GM19467 (cell line): ENCODE results near the gene SKIC3.

Experiments used
- ATAC-seq: cut with Tn5 transposase; IDR thresholded peaks from one replicate; pipeline ENCODE4 v1.9.1; 2021; ENCODE audit warnings: mild to moderate bottlenecking, moderate library complexity; ENCODE audit not compliant: unreplicated experiment

Gene SKIC3

GRCh38 chr5:95554647-95555548 lies at the start of gene SKIC3, which contains the start of gene ARSK:
SKIC3 (minus strand) TSS chr5:95554977; CDS start chr5:95547150, 7,827 bp downstream.
ARSK (plus strand) TSS chr5:95555101; CDS start chr5:95555279, 178 bp downstream.
- peak; percentile 86 for ATAC-seq

GRCh38 chr5:95600557-95600956 lies 45.8 kb upstream of the SKIC3 start:
- no peak for ATAC-seq

GRCh38 chr5:95599252-95599651 lies 44.5 kb upstream of the SKIC3 start:
- ATAC-seq = no peak

GRCh38 chr5:95595289-95595931 lies 40.6 kb upstream of the SKIC3 start:
- no peak for ATAC-seq

GRCh38 chr5:95591490-95591901 lies 36.7 kb upstream of the SKIC3 start:
- ATAC-seq = no peak

- ATAC-seq = no peak
Measured at GRCh38 chr5:95590880-95591279, 36.1 kb upstream of the SKIC3 start.

- no peak for ATAC-seq
Measured at GRCh38 chr5:95583992-95584391, 29.2 kb upstream of the SKIC3 start.

GRCh38 chr5:95581576-95581975 lies 26.8 kb upstream of the SKIC3 start:
- ATAC-seq = no peak

GRCh38 chr5:95572016-95572415 lies 17.2 kb upstream of the SKIC3 start:
- ATAC-seq = no peak

- ATAC-seq = no peak
Measured at GRCh38 chr5:95565280-95565920, 10.6 kb upstream of the SKIC3 start.

- no peak for ATAC-seq
Measured at GRCh38 chr5:95564450-95564849, 9.7 kb upstream of the SKIC3 start.

- ATAC-seq = no peak
Measured at GRCh38 chr5:95563367-95563766, 8.6 kb upstream of the SKIC3 start.

- ATAC-seq = no peak
Measured at GRCh38 chr5:95562282-95562681, 7.5 kb upstream of the SKIC3 start.

- ATAC-seq = no peak
Measured at GRCh38 chr5:95557841-95558240, 3.1 kb upstream of the SKIC3 start.

GRCh38 chr5:95555553-95555952 lies 776 bp upstream of the SKIC3 start:
- ATAC-seq = no peak

- peak; percentile 15 for ATAC-seq
Measured at GRCh38 chr5:95554331-95554646, 488 bp downstream of the SKIC3 start.

- no peak for ATAC-seq
Measured at GRCh38 chr5:95549030-95549429, 5.7 kb downstream of the SKIC3 start.

GRCh38 chr5:95543017-95543705 lies 11.6 kb downstream of the SKIC3 start:
- ATAC-seq = no peak

GRCh38 chr5:95537501-95537900 lies 17.3 kb downstream of the SKIC3 start:
- no peak for ATAC-seq

GRCh38 chr5:95533761-95534160 lies 21.0 kb downstream of the SKIC3 start:
- ATAC-seq = no peak

GRCh38 chr5:95533106-95533505 lies 21.7 kb downstream of the SKIC3 start:
- no peak for ATAC-seq
